HepG2 (cell line): ENCODE results near the gene TTC17. TPM values are rescaled to one million over a fixed set of nuclear protein-coding genes. Genes with fewer than 3 reads are reported as not detected.
"Not testable (repeated sequence)": the region's sequence is repeated elsewhere in the genome, so short reads cannot be mapped to it uniquely, and the experiment has no call there.

Source experiments
- ATAC-seq: fragments of 200-7000 bp; cut with Tn5 transposase; 3 replicates; pipeline ENCODE4 v1.9.1; 2020; ENCODE audit warnings: mild to moderate bottlenecking, moderate library complexity
- BruUV-seq: library from RNA; stranded (reverse); fragments of 400-500 nt; replicated peaks from 2 replicates; lab custom pipeline; 2021; lab: Mats Ljungman, UMichigan
- CTCF ChIA-PET: fragments of 300-600 bp; formaldehyde crosslinking; extraction: SDS; loops from one replicate; lab custom pipeline; 2021; ENCODE audit warnings: low total read pairs, inconsistent platforms, low intra/inter-chr PET ratio; lab: Yijun Ruan, JAX
- POLR2A ChIA-PET: fragments of 350-600 bp; sonication (Branson Sonifier 250); formaldehyde crosslinking; loops from one replicate; lab custom pipeline; 2020; ENCODE audit warnings: antibody characterized with exemption, inconsistent platforms; lab: Yijun Ruan, JAX
- DNase-seq: peaks from one replicate; pipeline ENCODE4 v3.0.0-alpha.2; 2015; ENCODE audit warnings: low spot score
- FAIRE-seq: peaks from 3 replicates; lab custom pipeline; 2011; peaks lifted over from hg19 to GRCh38; lab: Jason Lieb, UNC
- H2AFZ ChIP-seq: one replicate; pipeline ENCODE4 v1.6.1; 2011; ENCODE audit warnings: low read length, inconsistent platforms
- H3K27ac ChIP-seq: fragments of 300-600 bp; 3 replicates; pipeline ENCODE4 v1.8.0; 2011; ENCODE audit warnings: mixed run types, mild to moderate bottlenecking, mixed read lengths, low read length, inconsistent platforms; ENCODE audit not compliant: insufficient read depth; ENCODE audit errors: extremely low read length
- H3K27me3 ChIP-seq, 2 experiments: fragments of 200-600 bp in 1 of 2; 2 replicates in 1 of 2; 3 replicates in 1 of 2; pipeline versions ENCODE4 v1.6.0 to v1.8.0; 2011; ENCODE audit warnings: low read length in 2 of 2, mild to moderate bottlenecking in 2 of 2, moderate library complexity in 2 of 2, inconsistent platforms in 1 of 2; ENCODE audit not compliant: insufficient read depth in 2 of 2, control insufficient read depth in 1 of 2
- H3K36me3 ChIP-seq, 2 experiments: fragments of 200-600 bp in 1 of 2; replicated peaks in 1 of 2; 2 replicates in 1 of 2; 3 replicates in 1 of 2; pipeline versions ENCODE4 v1.5.1 to v1.8.0; 2011; ENCODE audit warnings: low read length in 2 of 2, inconsistent platforms in 1 of 2; ENCODE audit not compliant: insufficient read depth in 2 of 2, control insufficient read depth in 1 of 2
- H3K4me1 ChIP-seq: 2 replicates; pipeline ENCODE4 v1.5.1; 2012; ENCODE audit warnings: low read length, inconsistent platforms; ENCODE audit not compliant: insufficient read depth
- H3K4me2 ChIP-seq: 2 replicates; pipeline ENCODE4 v1.6.0; 2011; ENCODE audit warnings: low read depth, low read length, inconsistent platforms
- H3K4me3 ChIP-seq, 3 experiments: fragments of 200-600 bp in 1 of 3; sonication (generic), shearing (Covaris generic) in 1 of 3; replicated peaks in 1 of 3; 2 replicates each; pipeline ENCODE4 v1.5.1; 2011 to 2016; ENCODE audit warnings: low read length in 3 of 3, inconsistent platforms in 2 of 3, low read depth in 2 of 3, mild to moderate bottlenecking in 2 of 3, control low read depth in 1 of 3, mixed read lengths in 1 of 3; ENCODE audit not compliant: insufficient read depth in 1 of 3
- H3K79me2 ChIP-seq: one replicate; pipeline ENCODE4 v1.6.1; 2011; ENCODE audit warnings: low read length, inconsistent platforms; ENCODE audit not compliant: insufficient read depth
- H3K9ac ChIP-seq: 2 replicates; pipeline ENCODE4 v1.6.0; 2011; ENCODE audit warnings: mild to moderate bottlenecking, low read depth, low read length, inconsistent platforms; ENCODE audit not compliant: insufficient read depth
- H3K9me3 ChIP-seq: 2 replicates; pipeline ENCODE4 v1.5.1; 2012; ENCODE audit warnings: mild to moderate bottlenecking, low read length
- H4K20me1 ChIP-seq: 2 replicates; pipeline ENCODE4 v1.6.0; 2011; ENCODE audit warnings: inconsistent platforms, mild to moderate bottlenecking, low read length, moderate library complexity; ENCODE audit not compliant: insufficient read depth
- KAT8 ChIP-seq: IDR thresholded peaks from 2 replicates; pipeline ENCODE4 v1.6.1; 2016; ENCODE audit warnings: missing genetic modification reagents, missing compliant biosample characterization
- MAFF ChIP-seq: IDR thresholded peaks from 2 replicates; pipeline ENCODE4 v1.6.1; 2011; ENCODE audit warnings: low read depth, low read length, improper control_type of control experiment
- MAFK ChIP-seq, 2 experiments: IDR thresholded peaks in 1 of 2; conservative IDR thresholded peaks in 1 of 2; 2 replicates each; pipeline ENCODE4 v1.6.1; 2011; ENCODE audit warnings: improper control_type of control experiment in 2 of 2, low read length in 2 of 2
- WGBS: methylation state at CpG from one replicate; pipeline ENCODE4 v1.1.6; 2017; ENCODE audit warnings: low lambda C conversion rate; 5-methylcytosine and 5-hydroxymethylcytosine counted together
- in situ Hi-C: cut with HindIII; loops from 2 replicates; pipeline ENCODE4 v1.10.0; 2017; ENCODE audit warnings: low pct_unique_long_range_greater_than_20kb; ENCODE audit not compliant: extremely low pct_ligation_motif_present
- intact Hi-C: fragments of 100-400 bp; cut with micrococcal nuclease; formaldehyde crosslinking; loops from one replicate; pipeline ENCODE4 v1.10.0; 2022; ENCODE audit not compliant: unreplicated experiment
- polyA plus RNA-seq, 8 experiments: library from polyadenylated mRNA; depleted of rRNA in 3 of 8; stranded (reverse) in 7 of 8; unstranded in 1 of 8; fragments of >200 nt; fragmentation: Illumina TruSeq in 4 of 8; extraction: Trizol in 4 of 8; gene quantifications; 2 replicates each; pipeline versions ENCODE4 v1.2.1 to v1.2.3, GENCODE V29; 2011 to 2016; ENCODE audit warnings: low read depth in 4 of 8, missing spikeins in 1 of 8, mixed read lengths in 1 of 8; ENCODE audit not compliant: insufficient read depth in 1 of 8
- total RNA-seq, 5 experiments: library from RNA; depleted of rRNA; stranded (reverse); fragments of >200 nt; fragmentation: Illumina TruSeq; extraction: Trizol; gene quantifications; 2 replicates each; pipeline ENCODE4 v1.2.3, GENCODE V29; 2016; ENCODE audit warnings: low read depth in 1 of 5

Gene TTC17
- total and polyA plus RNA-seq, 2 of the 13 experiments (the other 11 are each of a cell fraction or from before 2014, with no cell fraction given) = 55.9 to 99.7 TPM

- ATAC-seq, H4K20me1 ChIP-seq, in situ Hi-C loops, DNase-seq, H3K79me2 ChIP-seq, CTCF ChIA-PET, H3K27me3 ChIP-seq, BruUV-seq, H3K4me3 ChIP-seq, H3K36me3 ChIP-seq, intact Hi-C loops, H3K9me3 ChIP-seq, POLR2A ChIA-PET, H3K4me1 ChIP-seq, H3K9ac ChIP-seq, FAIRE-seq, H3K4me2 ChIP-seq, H3K27ac ChIP-seq, H2AFZ ChIP-seq: not testable (repeated sequence)
- no CpG with 5 or more reads among the region's 17 CpGs for WGBS
Measured at GRCh38 chr11:43351426-43351825, 7.3 kb upstream of the TTC17 start.

- TF ChIP-seq MAFK (conservative IDR thresholded peaks at IDR 0.05 in 1 of 2, IDR thresholded peaks at IDR 0.05 in 1 of 2; ENCODE audit: low read length in 2 of 2) (peak; percentile 37 to 46; a peak in 3 of 4 replicates), MAFF (peak; percentile 24; the same call in 1 of the 2 replicates), KAT8 (CRISPR knock-in tag) (no peak)
- DNase-seq = no peak
- ChIA-PET CTCF (no interaction called here), POLR2A (no interaction called here)
- no TSS peak for BruUV-seq
- Histone ChIP-seq H3K79me2 (peaks cover 5% of the 10 kb centered on the region), H2AFZ (no peak overlapping the region), H3K27ac (no peak overlapping the region), H3K27me3 (no peaks in the 10 kb centered on the region; a peak in 1 of 5 replicates), H3K36me3 (no peaks in the 10 kb centered on the region), H3K4me1 (peaks cover 15% of the 10 kb centered on the region), H3K9me3 (no peaks in the 10 kb centered on the region), H3K4me3 (no peak overlapping the region), H4K20me1 (no peaks in the 10 kb centered on the region), H3K9ac (no peak overlapping the region), H3K4me2 (no peak overlapping the region)
- no peak for FAIRE-seq
- in situ Hi-C loops (no loop called here), intact Hi-C loops (no loop called here)
- ATAC-seq = no peak
- 88% methylated on average over 4 of the region's 4 CpGs for WGBS
Measured at GRCh38 chr11:43354311-43354710, 4.4 kb upstream of the TTC17 start.
